ENCODE results near the gene CBS. TPM values are rescaled to one million over a fixed set of nuclear protein-coding genes. Genes with fewer than 3 reads are reported as not detected.
A peak's percentile ranks its signal among the peaks of the same experiment; 100 is the strongest.
"Not testable (repeated sequence)": the region's sequence is repeated elsewhere in the genome, so short reads cannot be mapped to it uniquely, and the experiment has no call there.

Gene CBS
- polyA plus RNA-seq, 1 donor (not counting 4 experiments of a cell fraction or from before 2014, with no cell fraction given) = 6.9 TPM

- FAIRE-seq = peak; percentile 29
- H3K4me2 ChIP-seq (ENCODE audit: control insufficient read depth, extremely low read depth, insufficient read depth, low read depth, low read length); H3K79me2 ChIP-seq (ENCODE audit: control insufficient read depth, insufficient read depth, low read length); H3K27me3 ChIP-seq (ENCODE audit: control insufficient read depth, extremely low read depth, insufficient read depth, low read length); H4K20me1 ChIP-seq (ENCODE audit: control insufficient read depth, extremely low read depth, insufficient read depth, low read length); H3K9ac ChIP-seq (ENCODE audit: control insufficient read depth, extremely low read depth, insufficient read depth, low read length); H3K9me1 ChIP-seq (ENCODE audit: control insufficient read depth, extremely low read depth, insufficient read depth, low read length); H3K4me3 ChIP-seq (ENCODE audit: control insufficient read depth in 2 of 3, extremely low read depth in 1 of 3, insufficient read depth in 2 of 3, low read depth in 1 of 3, low read length in 3 of 3); H3K36me3 ChIP-seq (ENCODE audit: control insufficient read depth in 2 of 2, extremely low read depth in 1 of 2, insufficient read depth in 2 of 2, low read length in 2 of 2); H3K9me3 ChIP-seq (ENCODE audit: control insufficient read depth, low read depth, low read length); DNase-seq (ENCODE audit: low read depth, low spot score); H3K27ac ChIP-seq (ENCODE audit: control insufficient read depth, insufficient read depth, low read length); H2AFZ ChIP-seq (ENCODE audit: control insufficient read depth, low read length); dilution Hi-C loops (cut with MboI; ENCODE audit: extremely low pct_ligation_motif_present, low sequenced_read_pairs); H3K4me1 ChIP-seq (ENCODE audit: control insufficient read depth, extremely low read depth, insufficient read depth, low read length): not testable (repeated sequence)
Measured at GRCh38 chr21:43045165-43045875, 30.3 kb downstream of the CBS start.

GRCh38 chr21:43044547-43044946 lies 31.1 kb downstream of the CBS start:
- H3K9ac ChIP-seq (ENCODE audit: control insufficient read depth, extremely low read depth, insufficient read depth, low read length); H4K20me1 ChIP-seq (ENCODE audit: control insufficient read depth, extremely low read depth, insufficient read depth, low read length); DNase-seq (ENCODE audit: low read depth, low spot score); H3K4me3 ChIP-seq (ENCODE audit: control insufficient read depth in 2 of 3, extremely low read depth in 1 of 3, insufficient read depth in 2 of 3, low read depth in 1 of 3, low read length in 3 of 3); FAIRE-seq; H3K9me3 ChIP-seq (ENCODE audit: control insufficient read depth, low read depth, low read length); H3K27me3 ChIP-seq (ENCODE audit: control insufficient read depth, extremely low read depth, insufficient read depth, low read length); H2AFZ ChIP-seq (ENCODE audit: control insufficient read depth, low read length); H3K36me3 ChIP-seq (ENCODE audit: control insufficient read depth in 2 of 2, extremely low read depth in 1 of 2, insufficient read depth in 2 of 2, low read length in 2 of 2); dilution Hi-C loops (cut with MboI; ENCODE audit: extremely low pct_ligation_motif_present, low sequenced_read_pairs); H3K4me2 ChIP-seq (ENCODE audit: control insufficient read depth, extremely low read depth, insufficient read depth, low read depth, low read length); H3K79me2 ChIP-seq (ENCODE audit: control insufficient read depth, insufficient read depth, low read length); H3K4me1 ChIP-seq (ENCODE audit: control insufficient read depth, extremely low read depth, insufficient read depth, low read length); H3K9me1 ChIP-seq (ENCODE audit: control insufficient read depth, extremely low read depth, insufficient read depth, low read length); H3K27ac ChIP-seq (ENCODE audit: control insufficient read depth, insufficient read depth, low read length): not testable (repeated sequence)

- DNase-seq (ENCODE audit: low read depth, low spot score); H3K4me3 ChIP-seq (ENCODE audit: control insufficient read depth in 2 of 3, extremely low read depth in 1 of 3, insufficient read depth in 2 of 3, low read depth in 1 of 3, low read length in 3 of 3); H3K4me2 ChIP-seq (ENCODE audit: control insufficient read depth, extremely low read depth, insufficient read depth, low read depth, low read length); dilution Hi-C loops (cut with MboI; ENCODE audit: extremely low pct_ligation_motif_present, low sequenced_read_pairs); H3K9me1 ChIP-seq (ENCODE audit: control insufficient read depth, extremely low read depth, insufficient read depth, low read length); H2AFZ ChIP-seq (ENCODE audit: control insufficient read depth, low read length); H4K20me1 ChIP-seq (ENCODE audit: control insufficient read depth, extremely low read depth, insufficient read depth, low read length); FAIRE-seq; H3K9ac ChIP-seq (ENCODE audit: control insufficient read depth, extremely low read depth, insufficient read depth, low read length); H3K9me3 ChIP-seq (ENCODE audit: control insufficient read depth, low read depth, low read length); H3K79me2 ChIP-seq (ENCODE audit: control insufficient read depth, insufficient read depth, low read length); H3K4me1 ChIP-seq (ENCODE audit: control insufficient read depth, extremely low read depth, insufficient read depth, low read length); H3K27me3 ChIP-seq (ENCODE audit: control insufficient read depth, extremely low read depth, insufficient read depth, low read length); H3K36me3 ChIP-seq (ENCODE audit: control insufficient read depth in 2 of 2, extremely low read depth in 1 of 2, insufficient read depth in 2 of 2, low read length in 2 of 2); H3K27ac ChIP-seq (ENCODE audit: control insufficient read depth, insufficient read depth, low read length): not testable (repeated sequence)
Measured at GRCh38 chr21:43043291-43043690, 32.3 kb downstream of the CBS start.

- H3K79me2 ChIP-seq (ENCODE audit: control insufficient read depth, insufficient read depth, low read length); H3K4me3 ChIP-seq (ENCODE audit: control insufficient read depth in 2 of 3, extremely low read depth in 1 of 3, insufficient read depth in 2 of 3, low read depth in 1 of 3, low read length in 3 of 3); H3K9ac ChIP-seq (ENCODE audit: control insufficient read depth, extremely low read depth, insufficient read depth, low read length); H2AFZ ChIP-seq (ENCODE audit: control insufficient read depth, low read length); H3K27ac ChIP-seq (ENCODE audit: control insufficient read depth, insufficient read depth, low read length); FAIRE-seq; dilution Hi-C loops (cut with MboI; ENCODE audit: extremely low pct_ligation_motif_present, low sequenced_read_pairs); H3K9me3 ChIP-seq (ENCODE audit: control insufficient read depth, low read depth, low read length); DNase-seq (ENCODE audit: low read depth, low spot score); H3K9me1 ChIP-seq (ENCODE audit: control insufficient read depth, extremely low read depth, insufficient read depth, low read length); H3K36me3 ChIP-seq (ENCODE audit: control insufficient read depth in 2 of 2, extremely low read depth in 1 of 2, insufficient read depth in 2 of 2, low read length in 2 of 2); H3K27me3 ChIP-seq (ENCODE audit: control insufficient read depth, extremely low read depth, insufficient read depth, low read length); H3K4me1 ChIP-seq (ENCODE audit: control insufficient read depth, extremely low read depth, insufficient read depth, low read length); H4K20me1 ChIP-seq (ENCODE audit: control insufficient read depth, extremely low read depth, insufficient read depth, low read length); H3K4me2 ChIP-seq (ENCODE audit: control insufficient read depth, extremely low read depth, insufficient read depth, low read depth, low read length): not testable (repeated sequence)
Measured at GRCh38 chr21:43042169-43042568, 33.5 kb downstream of the CBS start.

GRCh38 chr21:43038659-43039044 lies 37.0 kb downstream of the CBS start:
- H3K9me1 ChIP-seq (ENCODE audit: control insufficient read depth, extremely low read depth, insufficient read depth, low read length); H3K36me3 ChIP-seq (ENCODE audit: control insufficient read depth in 2 of 2, extremely low read depth in 1 of 2, insufficient read depth in 2 of 2, low read length in 2 of 2); H3K4me3 ChIP-seq (ENCODE audit: control insufficient read depth in 2 of 3, extremely low read depth in 1 of 3, insufficient read depth in 2 of 3, low read depth in 1 of 3, low read length in 3 of 3); H3K4me1 ChIP-seq (ENCODE audit: control insufficient read depth, extremely low read depth, insufficient read depth, low read length); FAIRE-seq; H3K9ac ChIP-seq (ENCODE audit: control insufficient read depth, extremely low read depth, insufficient read depth, low read length); H3K9me3 ChIP-seq (ENCODE audit: control insufficient read depth, low read depth, low read length); H2AFZ ChIP-seq (ENCODE audit: control insufficient read depth, low read length); H3K79me2 ChIP-seq (ENCODE audit: control insufficient read depth, insufficient read depth, low read length); dilution Hi-C loops (cut with MboI; ENCODE audit: extremely low pct_ligation_motif_present, low sequenced_read_pairs); H3K27ac ChIP-seq (ENCODE audit: control insufficient read depth, insufficient read depth, low read length); H4K20me1 ChIP-seq (ENCODE audit: control insufficient read depth, extremely low read depth, insufficient read depth, low read length); H3K27me3 ChIP-seq (ENCODE audit: control insufficient read depth, extremely low read depth, insufficient read depth, low read length); DNase-seq (ENCODE audit: low read depth, low spot score); H3K4me2 ChIP-seq (ENCODE audit: control insufficient read depth, extremely low read depth, insufficient read depth, low read depth, low read length): not testable (repeated sequence)

Measured in keratinocyte (primary cell).